GM06990 (cell line): ENCODE measurements around the gene CHPF2.

ENCODE experiments used
- DNase-seq: peaks from one replicate; pipeline ENCODE4 v3.0.0-alpha.2; 2011; ENCODE audit not compliant: insufficient read length; ENCODE audit errors: extremely low read depth
- H3K27me3 ChIP-seq: replicated peaks from 2 replicates; pipeline ENCODE4 v1.6.0; 2011; ENCODE audit warnings: low read length; ENCODE audit not compliant: control insufficient read depth, insufficient read depth
- H3K36me3 ChIP-seq: 2 replicates; pipeline ENCODE4 v1.5.1; 2011; ENCODE audit warnings: low read length; ENCODE audit not compliant: control insufficient read depth, insufficient read depth
- H3K4me3 ChIP-seq: replicated peaks from 2 replicates; pipeline ENCODE4 v1.5.1; 2011; ENCODE audit warnings: low read depth, mild to moderate bottlenecking, control low read depth, low read length
- TF ChIP-seq, protein P1 (sequence below): IDR thresholded peaks from 2 replicates; pipeline ENCODE4 v1.5.1; 2011; ENCODE audit warnings: low read length, control low read depth, mild to moderate bottlenecking, inconsistent platforms; ENCODE audit not compliant: insufficient read depth, poor library complexity, severe bottlenecking

The CHPF2 gene

DNA sequence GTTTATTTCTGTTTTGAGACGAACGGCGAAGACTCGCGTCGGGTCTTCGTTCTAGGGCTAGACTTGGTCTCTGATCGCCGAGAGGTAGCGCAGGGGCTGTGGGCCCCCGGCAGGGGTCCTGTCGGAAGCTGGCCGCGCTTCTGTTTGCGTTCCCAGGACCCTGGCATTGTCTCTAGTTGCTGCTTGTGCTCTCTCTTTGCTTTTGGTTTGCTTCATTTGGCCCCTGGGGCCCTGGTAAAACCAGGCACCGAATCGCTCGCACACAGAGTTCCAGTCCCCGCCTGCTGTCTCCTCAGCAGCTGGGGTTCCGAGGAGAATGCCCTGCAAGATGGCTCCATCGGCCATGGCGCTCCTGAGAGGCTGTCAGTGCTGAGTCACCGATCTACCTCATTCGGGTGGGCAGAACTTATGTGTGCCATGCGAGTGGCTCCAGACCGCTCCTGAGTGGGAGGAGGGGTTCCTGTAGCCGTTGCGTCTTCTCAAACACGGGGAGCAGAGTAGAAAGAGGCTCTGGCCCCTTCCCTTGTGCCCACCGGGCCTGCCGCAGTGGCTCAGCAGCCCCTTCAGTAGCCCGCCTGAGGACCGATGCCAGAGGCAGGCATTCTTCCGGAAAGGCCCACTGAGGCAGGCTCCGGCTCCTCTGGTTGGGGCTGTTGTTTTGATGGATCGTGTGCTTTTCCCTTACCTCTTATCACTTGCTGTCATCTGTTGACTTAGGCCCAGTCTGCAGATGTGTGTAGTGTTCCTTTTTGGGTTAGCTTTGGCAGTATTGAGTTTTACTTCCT, 826 bp downstream of the CHPF2 start:
- DNase-seq, result peak; percentile 52
- peak overlapping the region; percentile 99 for H3K4me3 ChIP-seq
- TF ChIP-seq, protein P1, sequence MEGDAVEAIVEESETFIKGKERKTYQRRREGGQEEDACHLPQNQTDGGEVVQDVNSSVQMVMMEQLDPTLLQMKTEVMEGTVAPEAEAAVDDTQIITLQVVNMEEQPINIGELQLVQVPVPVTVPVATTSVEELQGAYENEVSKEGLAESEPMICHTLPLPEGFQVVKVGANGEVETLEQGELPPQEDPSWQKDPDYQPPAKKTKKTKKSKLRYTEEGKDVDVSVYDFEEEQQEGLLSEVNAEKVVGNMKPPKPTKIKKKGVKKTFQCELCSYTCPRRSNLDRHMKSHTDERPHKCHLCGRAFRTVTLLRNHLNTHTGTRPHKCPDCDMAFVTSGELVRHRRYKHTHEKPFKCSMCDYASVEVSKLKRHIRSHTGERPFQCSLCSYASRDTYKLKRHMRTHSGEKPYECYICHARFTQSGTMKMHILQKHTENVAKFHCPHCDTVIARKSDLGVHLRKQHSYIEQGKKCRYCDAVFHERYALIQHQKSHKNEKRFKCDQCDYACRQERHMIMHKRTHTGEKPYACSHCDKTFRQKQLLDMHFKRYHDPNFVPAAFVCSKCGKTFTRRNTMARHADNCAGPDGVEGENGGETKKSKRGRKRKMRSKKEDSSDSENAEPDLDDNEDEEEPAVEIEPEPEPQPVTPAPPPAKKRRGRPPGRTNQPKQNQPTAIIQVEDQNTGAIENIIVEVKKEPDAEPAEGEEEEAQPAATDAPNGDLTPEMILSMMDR, result no peak
- no peaks in the 10 kb centered on the region for H3K27me3 ChIP-seq
- peaks cover 21% of the 10 kb centered on the region for H3K36me3 ChIP-seq

DNA sequence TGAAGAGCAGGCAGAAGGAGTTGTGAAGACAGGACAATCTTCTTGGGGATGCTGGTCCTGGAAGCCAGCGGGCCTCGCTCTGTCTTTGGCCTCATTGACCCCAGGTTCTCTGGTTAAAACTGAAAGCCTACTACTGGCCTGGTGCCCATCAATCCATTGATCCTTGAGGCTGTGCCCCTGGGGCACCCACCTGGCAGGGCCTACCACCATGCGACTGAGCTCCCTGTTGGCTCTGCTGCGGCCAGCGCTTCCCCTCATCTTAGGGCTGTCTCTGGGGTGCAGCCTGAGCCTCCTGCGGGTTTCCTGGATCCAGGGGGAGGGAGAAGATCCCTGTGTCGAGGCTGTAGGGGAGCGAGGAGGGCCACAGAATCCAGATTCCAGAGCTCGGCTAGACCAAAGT, 1.5 kb downstream of the CHPF2 start:
- TF ChIP-seq, protein P1, result no peak
- DNase-seq, result no peak
- Histone ChIP-seq H3K36me3 (peaks cover 21% of the 10 kb centered on the region), H3K27me3 (no peaks in the 10 kb centered on the region), H3K4me3 (peak overlapping the region; percentile 99)

DNA sequence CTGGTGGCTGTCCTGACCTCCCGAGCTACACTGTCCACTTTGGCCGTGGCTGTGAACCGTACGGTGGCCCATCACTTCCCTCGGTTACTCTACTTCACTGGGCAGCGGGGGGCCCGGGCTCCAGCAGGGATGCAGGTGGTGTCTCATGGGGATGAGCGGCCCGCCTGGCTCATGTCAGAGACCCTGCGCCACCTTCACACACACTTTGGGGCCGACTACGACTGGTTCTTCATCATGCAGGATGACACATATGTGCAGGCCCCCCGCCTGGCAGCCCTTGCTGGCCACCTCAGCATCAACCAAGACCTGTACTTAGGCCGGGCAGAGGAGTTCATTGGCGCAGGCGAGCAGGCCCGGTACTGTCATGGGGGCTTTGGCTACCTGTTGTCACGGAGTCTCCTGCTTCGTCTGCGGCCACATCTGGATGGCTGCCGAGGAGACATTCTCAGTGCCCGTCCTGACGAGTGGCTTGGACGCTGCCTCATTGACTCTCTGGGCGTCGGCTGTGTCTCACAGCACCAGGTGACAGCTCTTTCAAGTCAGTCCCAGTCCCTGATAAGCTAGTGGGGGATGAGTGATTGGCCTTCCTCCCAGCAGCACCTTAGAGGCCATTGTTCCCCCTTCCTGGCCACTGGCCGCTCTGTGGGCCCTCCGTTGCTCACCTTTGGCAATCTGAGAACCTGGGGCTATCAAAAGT, 3.0 kb downstream of the CHPF2 start:
- DNase-seq, result no peak
- Histone ChIP-seq H3K36me3 (peaks cover 26% of the 10 kb centered on the region), H3K27me3 (no peaks in the 10 kb centered on the region), H3K4me3 (no peak overlapping the region)
- TF ChIP-seq, protein P1, result no peak

DNA sequence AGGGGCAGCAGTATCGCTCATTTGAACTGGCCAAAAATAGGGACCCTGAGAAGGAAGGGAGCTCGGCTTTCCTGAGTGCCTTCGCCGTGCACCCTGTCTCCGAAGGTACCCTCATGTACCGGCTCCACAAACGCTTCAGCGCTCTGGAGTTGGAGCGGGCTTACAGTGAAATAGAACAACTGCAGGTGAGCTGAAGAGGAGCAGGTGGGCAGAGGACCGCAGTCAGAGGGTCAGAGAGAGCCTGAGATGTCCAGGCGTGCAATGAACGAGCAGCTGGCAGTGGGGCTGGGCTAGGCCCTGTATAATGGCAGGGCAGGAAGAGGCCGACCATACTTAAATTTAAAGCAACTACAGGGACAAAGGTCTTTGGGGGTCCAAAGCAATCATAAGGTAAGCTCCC, 4.1 kb downstream of the CHPF2 start:
- H3K27me3 ChIP-seq, result no peaks in the 10 kb centered on the region
- TF ChIP-seq, protein P1, result no peak
- H3K4me3 ChIP-seq, result no peak overlapping the region
- H3K36me3 ChIP-seq, result peaks cover 26% of the 10 kb centered on the region
- no peak for DNase-seq

DNA sequence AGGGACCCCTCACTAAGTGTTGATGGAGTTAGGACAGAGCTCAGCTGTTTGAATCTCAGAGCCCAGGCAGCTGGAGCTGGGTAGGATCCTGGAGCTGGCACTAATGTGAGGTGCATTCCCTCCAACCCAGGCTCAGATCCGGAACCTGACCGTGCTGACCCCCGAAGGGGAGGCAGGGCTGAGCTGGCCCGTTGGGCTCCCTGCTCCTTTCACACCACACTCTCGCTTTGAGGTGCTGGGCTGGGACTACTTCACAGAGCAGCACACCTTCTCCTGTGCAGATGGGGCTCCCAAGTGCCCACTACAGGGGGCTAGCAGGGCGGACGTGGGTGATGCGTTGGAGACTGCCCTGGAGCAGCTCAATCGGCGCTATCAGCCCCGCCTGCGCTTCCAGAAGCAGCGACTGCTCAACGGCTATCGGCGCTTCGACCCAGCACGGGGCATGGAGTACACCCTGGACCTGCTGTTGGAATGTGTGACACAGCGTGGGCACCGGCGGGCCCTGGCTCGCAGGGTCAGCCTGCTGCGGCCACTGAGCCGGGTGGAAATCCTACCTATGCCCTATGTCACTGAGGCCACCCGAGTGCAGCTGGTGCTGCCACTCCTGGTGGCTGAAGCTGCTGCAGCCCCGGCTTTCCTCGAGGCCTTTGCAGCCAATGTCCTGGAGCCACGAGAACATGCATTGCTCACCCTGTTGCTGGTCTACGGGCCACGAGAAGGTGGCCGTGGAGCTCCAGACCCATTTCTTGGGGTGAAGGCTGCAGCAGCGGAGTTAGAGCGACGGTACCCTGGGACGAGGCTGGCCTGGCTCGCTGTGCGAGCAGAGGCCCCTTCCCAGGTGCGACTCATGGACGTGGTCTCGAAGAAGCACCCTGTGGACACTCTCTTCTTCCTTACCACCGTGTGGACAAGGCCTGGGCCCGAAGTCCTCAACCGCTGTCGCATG, 5.2 kb downstream of the CHPF2 start:
- H3K36me3 ChIP-seq, result peaks cover 26% of the 10 kb centered on the region
- no peak for DNase-seq
- TF ChIP-seq, protein P1, result no peak
- no peaks in the 10 kb centered on the region for H3K27me3 ChIP-seq
- no peak overlapping the region for H3K4me3 ChIP-seq
